GM23338 (cell line): Measurements from ENCODE around the gene FST. TPM values are rescaled to one million over a fixed set of nuclear protein-coding genes. Genes with fewer than 3 reads are reported as not detected.

ENCODE experiments used
- ATAC-seq: fragments of 200-7000 bp; cut with Tn5 transposase; 3 replicates; pipeline ENCODE4 v1.9.1; 2020
- DNase-seq: peaks from one replicate; pipeline ENCODE4 v3.0.0-alpha.2; 2015; ENCODE audit warnings: low spot score
- H2AFZ ChIP-seq: fragments of 200-600 bp; sonication (generic); 2 replicates; pipeline ENCODE4 v1.8.0; 2016; ENCODE audit warnings: antibody characterized with exemption, mild to moderate bottlenecking, moderate library complexity
- H3F3A ChIP-seq: fragments of 200-600 bp; sonication (generic); replicated peaks from 2 replicates; pipeline ENCODE4 v1.8.0; 2017; ENCODE audit warnings: antibody characterized with exemption, mixed run types, low read depth
- H3K27ac ChIP-seq: fragments of 200-600 bp; sonication (generic); 2 replicates; pipeline ENCODE4 v1.6.1; 2016; ENCODE audit warnings: low read depth
- H3K27me3 ChIP-seq: fragments of 200-600 bp; sonication (generic); 2 replicates; pipeline ENCODE4 v1.8.0; 2016; ENCODE audit warnings: mild to moderate bottlenecking, mixed run types, moderate library complexity; ENCODE audit not compliant: insufficient read depth
- H3K36me3 ChIP-seq: fragments of 200-600 bp; sonication (generic); 2 replicates; pipeline ENCODE4 v1.8.0; 2016; ENCODE audit warnings: mild to moderate bottlenecking; ENCODE audit not compliant: insufficient read depth
- H3K4me1 ChIP-seq: fragments of 200-600 bp; sonication (generic); 2 replicates; pipeline ENCODE4 v1.8.0; 2016; ENCODE audit warnings: mild to moderate bottlenecking, moderate library complexity; ENCODE audit not compliant: insufficient read depth
- H3K4me2 ChIP-seq: fragments of 200-600 bp; sonication (generic); 2 replicates; pipeline ENCODE4 v1.7.1; 2017; ENCODE audit warnings: mixed run types
- H3K4me3 ChIP-seq: fragments of 200-600 bp; sonication (generic); 2 replicates; pipeline ENCODE4 v1.6.1; 2016; ENCODE audit warnings: mixed run types
- H3K79me2 ChIP-seq: fragments of 200-600 bp; sonication (generic); replicated peaks from 2 replicates; pipeline ENCODE4 v1.8.0; 2017; ENCODE audit warnings: mild to moderate bottlenecking; ENCODE audit not compliant: insufficient read depth
- H3K9me2 ChIP-seq: fragments of 200-600 bp; sonication (generic); 2 replicates; pipeline ENCODE4 v1.8.0; 2017; ENCODE audit not compliant: insufficient read depth
- H4K20me1 ChIP-seq: fragments of 200-600 bp; sonication (generic); replicated peaks from 2 replicates; pipeline ENCODE4 v1.8.0; 2017; ENCODE audit warnings: mild to moderate bottlenecking; ENCODE audit not compliant: insufficient read depth
- H3K27ac Mint-ChIP-seq: 2 replicates; pipeline ENCODE4 v1.8.0; 2020; ENCODE audit warnings: inconsistent platforms, mild to moderate bottlenecking, moderate library complexity, mixed read lengths
- H3K27me3 Mint-ChIP-seq: 3 replicates; pipeline ENCODE4 v1.8.0; 2022; ENCODE audit warnings: low read depth, mild to moderate bottlenecking, moderate library complexity, mixed read lengths, inconsistent platforms; ENCODE audit not compliant: insufficient read depth, poor library complexity
- H3K36me3 Mint-ChIP-seq: 3 replicates; pipeline ENCODE4 v1.8.0; 2021; ENCODE audit warnings: low read depth, mild to moderate bottlenecking, inconsistent platforms, moderate library complexity, mixed read lengths
- H3K4me1 Mint-ChIP-seq: 3 replicates; pipeline ENCODE4 v1.8.0; 2020; ENCODE audit warnings: mild to moderate bottlenecking, inconsistent platforms, mixed read lengths
- H3K4me3 Mint-ChIP-seq: 3 replicates; pipeline ENCODE4 v1.8.0; 2021; ENCODE audit warnings: moderate library complexity, mild to moderate bottlenecking, inconsistent platforms, mixed read lengths
- H3K9me3 Mint-ChIP-seq: 3 replicates; pipeline ENCODE4 v1.8.0; 2020; ENCODE audit warnings: moderate library complexity, mild to moderate bottlenecking, inconsistent platforms, mixed read lengths
- EZH2 ChIP-seq: fragments of 200-600 bp; sonication (generic); IDR thresholded peaks from one replicate; pipeline ENCODE4 v1.8.0; 2017; ENCODE audit warnings: antibody characterized with exemption, mild to moderate bottlenecking, low read depth; ENCODE audit not compliant: unreplicated experiment
- EZH2phosphoT487 ChIP-seq: fragments of 200-600 bp; sonication (generic); IDR thresholded peaks from one replicate; pipeline ENCODE4 v1.8.1; 2018; ENCODE audit warnings: antibody characterized with exemption; ENCODE audit not compliant: unreplicated experiment
- JUNB ChIP-seq: IDR thresholded peaks from one replicate; pipeline ENCODE4 v1.6.1; 2016; ENCODE audit warnings: antibody characterized with exemption; ENCODE audit not compliant: unreplicated experiment
- NANOG ChIP-seq: IDR thresholded peaks from 2 replicates; pipeline ENCODE4 v1.6.1; 2016; ENCODE audit warnings: antibody characterized with exemption, borderline replicate concordance
- POLR2AphosphoS5 ChIP-seq: IDR thresholded peaks from 2 replicates; pipeline ENCODE4 v1.6.1; 2016; ENCODE audit warnings: antibody characterized with exemption, low read depth
- STAT1 ChIP-seq: IDR thresholded peaks from one replicate; pipeline ENCODE4 v1.6.1; 2016; ENCODE audit warnings: antibody characterized with exemption; ENCODE audit not compliant: unreplicated experiment
- ZNF114 ChIP-seq: fragments of 250-450 bp; sonication (Bioruptor Pico); IDR thresholded peaks from 2 replicates; pipeline ENCODE4 v1.5.0; 2020; ENCODE audit warnings: mild to moderate bottlenecking, moderate library complexity
- ZNF331 ChIP-seq: fragments of 250-450 bp; sonication (Bioruptor Pico); IDR thresholded peaks from 2 replicates; pipeline ENCODE4 v1.5.0; 2020; ENCODE audit warnings: low read depth, mild to moderate bottlenecking, moderate library complexity
- polyA plus RNA-seq: library from polyadenylated mRNA; unstranded; fragments of >200 nt; fragmentation: Nextera tagmentation; extraction: Ambion mirVana; gene quantifications from 2 replicates; pipeline ENCODE4 v1.2.1, GENCODE V29; 2016
- total RNA-seq: library from RNA; depleted of rRNA; stranded (reverse); fragments of >200 nt; shearing (Covaris generic); gene quantifications from 2 replicates; pipeline ENCODE4 v1.2.3, GENCODE V29; 2014
- TF ChIP-seq, protein P1 (sequence below): fragments of 250-450 bp; sonication (Bioruptor Pico); IDR thresholded peaks from 2 replicates; pipeline ENCODE4 v1.5.0; 2020; ENCODE audit warnings: mild to moderate bottlenecking, moderate library complexity
- TF ChIP-seq, protein P2 (sequence below): IDR thresholded peaks from one replicate; pipeline ENCODE4 v1.6.1; 2018; ENCODE audit warnings: antibody characterized with exemption; ENCODE audit not compliant: unreplicated experiment

Gene FST
- total and polyA plus RNA-seq, 2 experiments from 2014 or later, result 7.6 to 13.9 TPM

DNA sequence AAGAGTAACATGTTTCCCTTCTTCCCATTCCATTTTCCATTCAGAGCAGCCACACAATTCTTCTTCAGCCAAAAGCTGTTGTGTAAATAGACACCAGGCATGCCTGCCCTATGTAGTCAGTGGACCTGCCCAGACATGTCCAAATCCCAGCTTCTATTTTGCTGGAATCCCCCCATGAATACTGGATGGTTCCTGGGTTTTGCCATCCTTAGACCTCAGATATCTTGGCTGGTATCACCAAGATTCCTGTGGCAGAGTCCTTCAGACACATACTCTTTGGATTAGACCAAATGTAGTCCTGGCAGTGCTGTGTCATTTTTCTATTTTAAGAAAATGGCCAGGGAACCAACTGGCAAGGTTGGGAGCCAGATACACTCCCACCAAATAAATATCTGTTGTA, 10.3 kb downstream of the FST start (continued):
- TF ChIP-seq, protein P1, sequence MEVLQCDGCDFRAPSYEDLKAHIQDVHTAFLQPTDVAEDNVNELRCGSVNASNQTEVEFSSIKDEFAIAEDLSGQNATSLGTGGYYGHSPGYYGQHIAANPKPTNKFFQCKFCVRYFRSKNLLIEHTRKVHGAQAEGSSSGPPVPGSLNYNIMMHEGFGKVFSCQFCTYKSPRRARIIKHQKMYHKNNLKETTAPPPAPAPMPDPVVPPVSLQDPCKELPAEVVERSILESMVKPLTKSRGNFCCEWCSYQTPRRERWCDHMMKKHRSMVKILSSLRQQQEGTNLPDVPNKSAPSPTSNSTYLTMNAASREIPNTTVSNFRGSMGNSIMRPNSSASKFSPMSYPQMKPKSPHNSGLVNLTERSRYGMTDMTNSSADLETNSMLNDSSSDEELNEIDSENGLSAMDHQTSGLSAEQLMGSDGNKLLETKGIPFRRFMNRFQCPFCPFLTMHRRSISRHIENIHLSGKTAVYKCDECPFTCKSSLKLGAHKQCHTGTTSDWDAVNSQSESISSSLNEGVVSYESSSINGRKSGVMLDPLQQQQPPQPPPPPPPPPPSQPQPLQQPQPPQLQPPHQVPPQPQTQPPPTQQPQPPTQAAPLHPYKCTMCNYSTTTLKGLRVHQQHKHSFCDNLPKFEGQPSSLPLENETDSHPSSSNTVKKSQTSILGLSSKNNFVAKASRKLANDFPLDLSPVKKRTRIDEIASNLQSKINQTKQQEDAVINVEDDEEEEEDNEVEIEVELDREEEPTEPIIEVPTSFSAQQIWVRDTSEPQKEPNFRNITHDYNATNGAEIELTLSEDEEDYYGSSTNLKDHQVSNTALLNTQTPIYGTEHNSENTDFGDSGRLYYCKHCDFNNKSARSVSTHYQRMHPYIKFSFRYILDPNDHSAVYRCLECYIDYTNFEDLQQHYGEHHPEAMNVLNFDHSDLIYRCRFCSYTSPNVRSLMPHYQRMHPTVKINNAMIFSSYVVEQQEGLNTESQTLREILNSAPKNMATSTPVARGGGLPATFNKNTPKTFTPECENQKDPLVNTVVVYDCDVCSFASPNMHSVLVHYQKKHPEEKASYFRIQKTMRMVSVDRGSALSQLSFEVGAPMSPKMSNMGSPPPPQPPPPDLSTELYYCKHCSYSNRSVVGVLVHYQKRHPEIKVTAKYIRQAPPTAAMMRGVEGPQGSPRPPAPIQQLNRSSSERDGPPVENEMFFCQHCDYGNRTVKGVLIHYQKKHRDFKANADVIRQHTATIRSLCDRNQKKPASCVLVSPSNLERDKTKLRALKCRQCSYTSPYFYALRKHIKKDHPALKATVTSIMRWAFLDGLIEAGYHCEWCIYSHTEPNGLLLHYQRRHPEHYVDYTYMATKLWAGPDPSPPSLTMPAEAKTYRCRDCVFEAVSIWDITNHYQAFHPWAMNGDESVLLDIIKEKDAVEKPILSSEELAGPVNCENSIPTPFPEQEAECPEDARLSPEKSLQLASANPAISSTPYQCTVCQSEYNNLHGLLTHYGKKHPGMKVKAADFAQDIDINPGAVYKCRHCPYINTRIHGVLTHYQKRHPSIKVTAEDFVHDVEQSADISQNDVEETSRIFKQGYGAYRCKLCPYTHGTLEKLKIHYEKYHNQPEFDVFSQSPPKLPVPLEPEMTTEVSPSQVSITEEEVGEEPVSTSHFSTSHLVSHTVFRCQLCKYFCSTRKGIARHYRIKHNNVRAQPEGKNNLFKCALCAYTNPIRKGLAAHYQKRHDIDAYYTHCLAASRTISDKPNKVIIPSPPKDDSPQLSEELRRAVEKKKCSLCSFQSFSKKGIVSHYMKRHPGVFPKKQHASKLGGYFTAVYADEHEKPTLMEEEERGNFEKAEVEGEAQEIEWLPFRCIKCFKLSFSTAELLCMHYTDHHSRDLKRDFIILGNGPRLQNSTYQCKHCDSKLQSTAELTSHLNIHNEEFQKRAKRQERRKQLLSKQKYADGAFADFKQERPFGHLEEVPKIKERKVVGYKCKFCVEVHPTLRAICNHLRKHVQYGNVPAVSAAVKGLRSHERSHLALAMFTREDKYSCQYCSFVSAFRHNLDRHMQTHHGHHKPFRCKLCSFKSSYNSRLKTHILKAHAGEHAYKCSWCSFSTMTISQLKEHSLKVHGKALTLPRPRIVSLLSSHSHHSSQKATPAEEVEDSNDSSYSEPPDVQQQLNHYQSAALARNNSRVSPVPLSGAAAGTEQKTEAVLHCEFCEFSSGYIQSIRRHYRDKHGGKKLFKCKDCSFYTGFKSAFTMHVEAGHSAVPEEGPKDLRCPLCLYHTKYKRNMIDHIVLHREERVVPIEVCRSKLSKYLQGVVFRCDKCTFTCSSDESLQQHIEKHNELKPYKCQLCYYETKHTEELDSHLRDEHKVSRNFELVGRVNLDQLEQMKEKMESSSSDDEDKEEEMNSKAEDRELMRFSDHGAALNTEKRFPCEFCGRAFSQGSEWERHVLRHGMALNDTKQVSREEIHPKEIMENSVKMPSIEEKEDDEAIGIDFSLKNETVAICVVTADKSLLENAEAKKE (CRISPR knock-in tag), result no peak
- TF ChIP-seq EZH2 (no peak), ZNF331 (CRISPR knock-in tag) (no peak)

DNA sequence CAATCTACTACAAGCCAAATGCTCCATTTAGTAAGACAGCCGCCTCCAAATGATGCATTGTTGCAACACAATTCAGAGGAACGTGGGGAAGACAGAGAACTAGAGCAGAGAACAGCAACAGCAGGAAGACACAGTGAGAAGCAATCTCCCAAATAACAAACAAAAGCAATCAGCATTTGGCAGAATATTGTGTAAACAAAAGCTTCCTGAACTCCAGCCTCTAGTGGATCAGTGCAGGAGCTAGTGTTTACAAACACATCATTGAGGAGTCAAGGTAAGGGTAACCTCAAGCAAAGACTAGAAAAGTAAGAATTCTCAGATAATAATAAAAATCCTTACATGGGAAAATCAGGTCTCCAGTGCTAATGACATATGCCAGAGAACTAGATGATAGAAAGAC, 20.6 kb downstream of the FST start:
- ATAC-seq (peak; percentile 38; the same call in 2 of the 3 replicates), DNase-seq (no peak)
- H3K9me2 ChIP-seq, result 0 out of 2 replicates have a peak, but pooled peaks cover 3% of the 10 kb centered on the region
- H3K27me3 ChIP-seq, result no peaks in the 10 kb centered on the region
- no peaks in the 10 kb centered on the region for H3F3A ChIP-seq
- H3K27ac Mint-ChIP-seq, result no peak overlapping the region
- H3K4me2 ChIP-seq, result no peak overlapping the region
- H3K36me3 ChIP-seq, result no peaks in the 10 kb centered on the region
- no peaks in the 10 kb centered on the region for H3K4me1 ChIP-seq
- no peaks in the 10 kb centered on the region for H4K20me1 ChIP-seq
- H3K27me3 Mint-ChIP-seq, result no peaks in the 10 kb centered on the region
- H3K4me3 ChIP-seq, result no peak overlapping the region
- H3K9me3 Mint-ChIP-seq, result no peaks in the 10 kb centered on the region; the same call in 2 of the 3 replicates
- no peaks in the 10 kb centered on the region for H3K79me2 ChIP-seq
- no peak overlapping the region for H3K27ac ChIP-seq
- peaks cover 15% of the 10 kb centered on the region for H3K4me1 Mint-ChIP-seq
- no peak overlapping the region for H3K4me3 Mint-ChIP-seq
- no peaks in the 10 kb centered on the region for H3K36me3 Mint-ChIP-seq
- H2AFZ ChIP-seq, result peak overlapping the region; percentile 64; the same call in 1 of the 2 replicates
- TF ChIP-seq, protein P2, sequence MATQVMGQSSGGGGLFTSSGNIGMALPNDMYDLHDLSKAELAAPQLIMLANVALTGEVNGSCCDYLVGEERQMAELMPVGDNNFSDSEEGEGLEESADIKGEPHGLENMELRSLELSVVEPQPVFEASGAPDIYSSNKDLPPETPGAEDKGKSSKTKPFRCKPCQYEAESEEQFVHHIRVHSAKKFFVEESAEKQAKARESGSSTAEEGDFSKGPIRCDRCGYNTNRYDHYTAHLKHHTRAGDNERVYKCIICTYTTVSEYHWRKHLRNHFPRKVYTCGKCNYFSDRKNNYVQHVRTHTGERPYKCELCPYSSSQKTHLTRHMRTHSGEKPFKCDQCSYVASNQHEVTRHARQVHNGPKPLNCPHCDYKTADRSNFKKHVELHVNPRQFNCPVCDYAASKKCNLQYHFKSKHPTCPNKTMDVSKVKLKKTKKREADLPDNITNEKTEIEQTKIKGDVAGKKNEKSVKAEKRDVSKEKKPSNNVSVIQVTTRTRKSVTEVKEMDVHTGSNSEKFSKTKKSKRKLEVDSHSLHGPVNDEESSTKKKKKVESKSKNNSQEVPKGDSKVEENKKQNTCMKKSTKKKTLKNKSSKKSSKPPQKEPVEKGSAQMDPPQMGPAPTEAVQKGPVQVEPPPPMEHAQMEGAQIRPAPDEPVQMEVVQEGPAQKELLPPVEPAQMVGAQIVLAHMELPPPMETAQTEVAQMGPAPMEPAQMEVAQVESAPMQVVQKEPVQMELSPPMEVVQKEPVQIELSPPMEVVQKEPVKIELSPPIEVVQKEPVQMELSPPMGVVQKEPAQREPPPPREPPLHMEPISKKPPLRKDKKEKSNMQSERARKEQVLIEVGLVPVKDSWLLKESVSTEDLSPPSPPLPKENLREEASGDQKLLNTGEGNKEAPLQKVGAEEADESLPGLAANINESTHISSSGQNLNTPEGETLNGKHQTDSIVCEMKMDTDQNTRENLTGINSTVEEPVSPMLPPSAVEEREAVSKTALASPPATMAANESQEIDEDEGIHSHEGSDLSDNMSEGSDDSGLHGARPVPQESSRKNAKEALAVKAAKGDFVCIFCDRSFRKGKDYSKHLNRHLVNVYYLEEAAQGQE, result no peak
- TF ChIP-seq NANOG (no peak), STAT1 (no peak), POLR2AphosphoS5 (no peak), ZNF114 (CRISPR knock-in tag) (no peak), JUNB (no peak), EZH2 (no peak), EZH2phosphoT487 (no peak)
